H1 (cell line): Measurements from ENCODE around the gene LTB4R. TPM values are rescaled to one million over a fixed set of nuclear protein-coding genes. Genes with fewer than 3 reads are reported as not detected.

Source experiments
- CTCF ChIA-PET: fragments of 300-600 bp; sonication (Branson Sonifier 250); formaldehyde crosslinking; loops from one replicate; lab custom pipeline; 2021; ENCODE audit not compliant: partially characterized antibody; lab: Charles Lee
- POLR2A ChIA-PET: fragments of 300-600 bp; sonication (Branson Sonifier 250); formaldehyde crosslinking; loops from one replicate; lab custom pipeline; 2021; ENCODE audit warnings: inconsistent platforms; ENCODE audit not compliant: partially characterized antibody; lab: Charles Lee
- DNase-seq, 2 experiments: peaks; one replicate each; pipeline versions ENCODE4 v3.0.0 to v3.0.0-alpha.2; 2010 to 2022; ENCODE audit warnings: low spot score in 2 of 2, low read depth in 1 of 2, mixed read lengths in 1 of 2
- FAIRE-seq: peaks from 2 replicates; lab custom pipeline; 2011; peaks lifted over from hg19 to GRCh38; lab: Jason Lieb, UNC
- H2AFZ ChIP-seq: 2 replicates; pipeline ENCODE4 v1.8.1; 2012; ENCODE audit warnings: low read length, inconsistent platforms
- H2AK5ac ChIP-seq: 2 replicates; pipeline ENCODE4 v1.6.1; 2013; ENCODE audit warnings: low read depth, low read length
- H2BK120ac ChIP-seq: replicated peaks from 2 replicates; pipeline ENCODE3; 2013; ENCODE audit warnings: low read depth, low read length, inconsistent platforms
- H2BK12ac ChIP-seq: 2 replicates; pipeline ENCODE4 v1.6.1; 2013; ENCODE audit warnings: low read depth, low read length
- H2BK15ac ChIP-seq: 2 replicates; pipeline ENCODE4 v1.6.1; 2013; ENCODE audit warnings: low read length
- H2BK20ac ChIP-seq: 2 replicates; pipeline ENCODE4 v1.6.1; 2013; ENCODE audit warnings: low read length
- H2BK5ac ChIP-seq: 2 replicates; pipeline ENCODE4 v1.6.1; 2013; ENCODE audit warnings: low read depth, low read length
- H3K14ac ChIP-seq: 2 replicates; pipeline ENCODE4 v1.6.1; 2013; ENCODE audit warnings: inconsistent platforms; ENCODE audit not compliant: insufficient read length
- H3K18ac ChIP-seq: 2 replicates; pipeline ENCODE4 v1.6.1; 2013; ENCODE audit warnings: low read length; ENCODE audit errors: extremely low read depth
- H3K23ac ChIP-seq: 2 replicates; pipeline ENCODE4 v1.6.1; 2013; ENCODE audit warnings: inconsistent platforms; ENCODE audit not compliant: insufficient read length
- H3K23me2 ChIP-seq: 2 replicates; pipeline ENCODE4 v1.6.1; 2013; ENCODE audit warnings: low read depth, low read length
- H3K27ac ChIP-seq: 2 replicates; pipeline ENCODE4 v1.6.1; 2011; ENCODE audit warnings: low read depth, low read length, inconsistent platforms
- H3K27me3 ChIP-seq, 4 experiments: replicated peaks in 1 of 4; 1 replicate in 1 of 4; 2 replicates in 3 of 4; pipeline versions ENCODE4 v1.6.1 to v1.8.1; 2011 to 2013; ENCODE audit warnings: low read length in 3 of 4, mild to moderate bottlenecking in 3 of 4, inconsistent platforms in 2 of 4, mixed read lengths in 2 of 4, moderate library complexity in 1 of 4; ENCODE audit not compliant: control insufficient read depth in 3 of 4, insufficient read depth in 3 of 4; ENCODE audit errors: extremely low read depth in 1 of 4
- H3K36me3 ChIP-seq, 4 experiments: 2 replicates each; pipeline versions ENCODE4 v1.6.1 to v1.8.1; 2011 to 2013; ENCODE audit warnings: mild to moderate bottlenecking in 4 of 4, low read length in 3 of 4, moderate library complexity in 2 of 4, control low read depth in 1 of 4, inconsistent platforms in 1 of 4; ENCODE audit not compliant: insufficient read depth in 4 of 4, control insufficient read depth in 2 of 4
- H3K4ac ChIP-seq: replicated peaks from 2 replicates; pipeline ENCODE3; 2013; ENCODE audit warnings: low read length, low read depth, mixed read lengths, inconsistent platforms; ENCODE audit not compliant: insufficient read length
- H3K4me1 ChIP-seq, 4 experiments: replicated peaks in 1 of 4; 1 replicate in 1 of 4; 2 replicates in 3 of 4; pipeline versions ENCODE4 v1.6.1 to v1.8.1; 2011 to 2013; ENCODE audit warnings: low read length in 3 of 4, inconsistent platforms in 2 of 4, mixed read lengths in 1 of 4; ENCODE audit not compliant: insufficient read depth in 4 of 4, control insufficient read depth in 3 of 4
- H3K4me2 ChIP-seq, 2 experiments: 2 replicates each; pipeline versions ENCODE4 v1.6.1 to v1.8.1; 2011 to 2013; ENCODE audit warnings: low read depth in 2 of 2, low read length in 2 of 2, control low read depth in 1 of 2, inconsistent platforms in 1 of 2, mild to moderate bottlenecking in 1 of 2; ENCODE audit not compliant: insufficient read depth in 1 of 2
- H3K4me3 ChIP-seq, 4 experiments: fragments of 200-600, 300-600 bp in 1 of 4; sonication (generic), shearing (Covaris generic), sonication (Bioruptor Twin) in 1 of 4; 2 replicates each; pipeline versions ENCODE4 v1.5.1 to v1.8.1; 2011 to 2016; ENCODE audit warnings: low read length in 4 of 4, low read depth in 3 of 4, control low read depth in 2 of 4, inconsistent platforms in 2 of 4, mild to moderate bottlenecking in 2 of 4, mixed read lengths in 1 of 4, moderate library complexity in 1 of 4; ENCODE audit not compliant: insufficient read depth in 2 of 4; ENCODE audit errors: extremely low read depth in 1 of 4
- H3K56ac ChIP-seq: replicated peaks from 2 replicates; pipeline ENCODE3; 2013; ENCODE audit warnings: low read depth, mild to moderate bottlenecking, mixed read lengths, low read length, inconsistent platforms; ENCODE audit not compliant: insufficient read length
- H3K79me1 ChIP-seq: 2 replicates; pipeline ENCODE4 v1.6.1; 2013; ENCODE audit warnings: low read depth, low read length, control low read depth
- H3K79me2 ChIP-seq, 2 experiments: 2 replicates each; pipeline versions ENCODE4 v1.6.1 to v1.8.1; 2012 to 2013; ENCODE audit warnings: low read length in 2 of 2, mild to moderate bottlenecking in 2 of 2, inconsistent platforms in 1 of 2; ENCODE audit not compliant: insufficient read depth in 2 of 2, control insufficient read depth in 1 of 2
- H3K9ac ChIP-seq, 4 experiments: replicated peaks in 1 of 4; 1 replicate in 1 of 4; 2 replicates in 3 of 4; pipeline versions ENCODE4 v1.6.1 to v1.8.1; 2011 to 2013; ENCODE audit warnings: low read depth in 3 of 4, low read length in 3 of 4, control low read depth in 2 of 4, mild to moderate bottlenecking in 2 of 4, moderate library complexity in 2 of 4, inconsistent platforms in 1 of 4; ENCODE audit errors: extremely low read depth in 1 of 4
- H3K9me3 ChIP-seq, 2 experiments: 2 replicates each; pipeline versions ENCODE4 v1.6.1 to v1.8.1; 2012 to 2013; ENCODE audit warnings: mild to moderate bottlenecking in 2 of 2, moderate library complexity in 2 of 2, control low read depth in 1 of 2, inconsistent platforms in 1 of 2, low read depth in 1 of 2, low read length in 1 of 2, mixed read lengths in 1 of 2; ENCODE audit not compliant: insufficient read depth in 2 of 2
- H4K20me1 ChIP-seq, 2 experiments: replicated peaks in 1 of 2; 2 replicates each; pipeline versions ENCODE3 to v1.8.1; 2011 to 2013; ENCODE audit warnings: inconsistent platforms in 2 of 2, low read length in 2 of 2, mild to moderate bottlenecking in 1 of 2; ENCODE audit not compliant: insufficient read depth in 2 of 2, control insufficient read depth in 1 of 2
- H4K5ac ChIP-seq: 2 replicates; pipeline ENCODE4 v1.6.1; 2013; ENCODE audit warnings: low read length, low read depth, mixed read lengths, inconsistent platforms; ENCODE audit not compliant: insufficient read length
- H4K8ac ChIP-seq: 2 replicates; pipeline ENCODE4 v1.8.0; 2013; ENCODE audit warnings: mild to moderate bottlenecking, moderate library complexity, low read length, inconsistent platforms; ENCODE audit not compliant: insufficient read depth; ENCODE audit errors: extremely low read depth
- H4K91ac ChIP-seq: replicated peaks from 2 replicates; pipeline ENCODE3; 2013; ENCODE audit warnings: low read length, mixed read lengths, inconsistent platforms; ENCODE audit not compliant: insufficient read length
- CBX8 ChIP-seq: fragments of 300-800, 300-1000 bp; sonication (generic); IDR thresholded peaks from 2 replicates; pipeline ENCODE4 v1.7.1; 2016; ENCODE audit warnings: low read depth, low read length, borderline replicate concordance
- HDAC2 ChIP-seq, 2 experiments: fragments of 300-600 bp in 1 of 2; sonication (generic) in 1 of 2; IDR thresholded peaks; 2 replicates each; pipeline ENCODE4 v1.6.1; 2011 to 2012; ENCODE audit warnings: low read depth in 2 of 2, low read length in 2 of 2, mild to moderate bottlenecking in 2 of 2, moderate library complexity in 2 of 2, borderline replicate concordance in 1 of 2, inconsistent platforms in 1 of 2
- JUND ChIP-seq: IDR thresholded peaks from 2 replicates; pipeline ENCODE4 v1.6.1; 2011; ENCODE audit warnings: mild to moderate bottlenecking, improper control_type of control experiment, low read length
- POLR2A ChIP-seq, 2 experiments: IDR thresholded peaks; 1 replicate in 1 of 2; 2 replicates in 1 of 2; pipeline ENCODE4 v1.6.1; 2011; ENCODE audit warnings: low read depth in 2 of 2, low read length in 2 of 2, mild to moderate bottlenecking in 2 of 2; ENCODE audit errors: control extremely low read depth in 1 of 2
- POU5F1 ChIP-seq: IDR thresholded peaks from 2 replicates; pipeline ENCODE4 v1.6.1; 2011; ENCODE audit warnings: low read depth, mild to moderate bottlenecking, low read length, moderate library complexity
- RFX5 ChIP-seq: IDR thresholded peaks from 2 replicates; pipeline ENCODE4 v1.6.1; 2011; ENCODE audit warnings: low read depth, low read length, improper control_type of control experiment, borderline replicate concordance
- SIX5 ChIP-seq: IDR thresholded peaks from 2 replicates; pipeline ENCODE4 v1.6.1; 2011; ENCODE audit warnings: mild to moderate bottlenecking, low read depth, low read length
- SP1 ChIP-seq: IDR thresholded peaks from 2 replicates; pipeline ENCODE4 v1.6.1; 2011; ENCODE audit warnings: low read depth, low read length
- TBP ChIP-seq: IDR thresholded peaks from 2 replicates; pipeline ENCODE4 v1.6.1; 2011; ENCODE audit warnings: low read depth, low read length, improper control_type of control experiment
- WGBS, 2 experiments: shearing (Covaris generic) in 1 of 2; methylation state at CpG; one replicate each; pipeline versions ENCODE4 v1.1.6 to v1.1.7; 2013 to 2015; ENCODE audit warnings: low lambda C conversion rate in 2 of 2, mixed read lengths in 2 of 2, inconsistent platforms in 1 of 2, low coverage in 1 of 2, missing lambda C conversion rate in 1 of 2; ENCODE audit not compliant: insufficient replicate concordance in 2 of 2, insufficient coverage in 1 of 2, insufficient read length in 1 of 2; ENCODE audit errors: extremely low coverage in 1 of 2, missing lambda C conversion rate in 1 of 2; 5-methylcytosine and 5-hydroxymethylcytosine counted together
- polyA plus RNA-seq, 7 experiments: library from polyadenylated mRNA; depleted of rRNA in 3 of 7; stranded (reverse) in 5 of 7; unstranded in 2 of 7; fragments of >200 nt in 5 of 7; fragments of 200-250 nt in 2 of 7; gene quantifications; 1 replicate in 5 of 7; 2 replicates in 1 of 7; 4 replicates in 1 of 7; pipeline versions ENCODE4 v1.2.1 to v1.2.3, GENCODE V29; 2011 to 2013; ENCODE audit warnings: missing spikeins in 2 of 7, mixed read lengths in 2 of 7
- total RNA-seq: library from RNA; stranded (reverse); fragmentation: NEBNext Ultra II Directional; extraction: Animal tissue kit (Norgen Biotek cat#: 25700); gene quantifications from 2 replicates; pipeline ENCODE4 v1.2.1, GENCODE V29; 2021
- TF ChIP-seq, protein P1 (sequence below): IDR thresholded peaks from 2 replicates; pipeline ENCODE4 v1.6.1; 2012; ENCODE audit warnings: low read length, inconsistent platforms

Gene LTB4R
- total and polyA plus RNA-seq, 2 of the 8 experiments (the other 6 are each of a cell fraction or from before 2014, with no cell fraction given), result 4.1 to 6.7 TPM

DNA sequence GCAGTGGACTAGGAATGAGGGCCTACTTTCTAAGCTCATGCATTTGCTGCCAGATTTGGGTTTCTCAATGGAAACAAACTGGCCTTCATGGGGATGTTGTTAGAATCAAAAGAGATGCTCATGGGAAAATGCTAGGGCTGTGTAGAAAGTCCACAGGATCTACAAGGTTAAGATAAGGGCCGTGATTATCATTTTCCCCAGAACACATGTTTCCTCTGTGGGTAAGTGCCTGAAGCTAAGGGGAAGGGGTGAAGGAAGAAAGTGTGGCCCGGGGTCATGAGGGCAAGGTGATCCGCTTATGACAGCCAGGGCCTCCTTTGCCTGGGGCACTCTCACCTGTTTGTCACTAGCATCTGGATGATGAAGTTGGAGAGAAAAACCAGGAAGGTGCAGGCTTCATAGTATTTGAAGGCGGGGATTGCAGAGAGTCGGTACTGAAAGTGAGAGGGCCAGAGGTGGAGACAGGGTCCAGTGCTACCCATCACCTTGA lies 13.8 kb downstream of the LTB4R start:
- Histone ChIP-seq H3K36me3 (no peaks in the 10 kb centered on the region), H3K4me3 (no peak overlapping the region), H3K79me2 (no peaks in the 10 kb centered on the region), H4K20me1 (no peaks in the 10 kb centered on the region), H2BK15ac (no peak overlapping the region), H2AK5ac (no peak overlapping the region), H3K27me3 (peaks cover 0 to 29% (median 10%) of the 10 kb centered on the region in 4 experiments; a peak in 5 of 7 replicates), H3K9ac (no peak overlapping the region), H3K27ac (no peak overlapping the region), H2BK5ac (no peak overlapping the region), H3K79me1 (no peaks in the 10 kb centered on the region), H3K23me2 (no peaks in the 10 kb centered on the region; the same call in 1 of the 2 replicates), H3K14ac (no peak overlapping the region), H2BK12ac (no peak overlapping the region), H3K56ac (no peak overlapping the region), H4K5ac (no peak overlapping the region), H3K23ac (no peak overlapping the region), H2AFZ (no peak overlapping the region), H4K8ac (no peak overlapping the region), H3K9me3 (no peaks in the 10 kb centered on the region), H2BK20ac (no peak overlapping the region), H2BK120ac (no peak overlapping the region), H3K18ac (no peak overlapping the region), H3K4me1 (no peaks in the 10 kb centered on the region), H3K4me2 (no peak overlapping the region), H3K4ac (no peak overlapping the region), H4K91ac (no peak overlapping the region)
- DNase-seq, result no peak
- POLR2A ChIA-PET, result interaction anchor here (0.6 to 1.4 kb wide), 3 partner anchors 10 to 113 kb away, joined by 3 read pairs; partner anchors contain the start of gene ADCY4
- 77% methylated on average over 5 of the region's 5 CpGs; no CpG with 5 or more reads in 1 of the 2 experiments for WGBS, 2 experiments
- no peak for TF ChIP-seq TBP
- TF ChIP-seq SP1, result no peak
- no peak for TF ChIP-seq RFX5
- no peak for TF ChIP-seq POLR2A (IDR thresholded peaks at IDR 0.05; ENCODE audit: control extremely low read depth in 1 of 2, low read depth in 2 of 2, low read length in 2 of 2)
- TF ChIP-seq HDAC2 (IDR thresholded peaks at IDR 0.05; ENCODE audit: borderline replicate concordance in 1 of 2, low read depth in 2 of 2, low read length in 2 of 2), result no peak
- TF ChIP-seq, protein P1, sequence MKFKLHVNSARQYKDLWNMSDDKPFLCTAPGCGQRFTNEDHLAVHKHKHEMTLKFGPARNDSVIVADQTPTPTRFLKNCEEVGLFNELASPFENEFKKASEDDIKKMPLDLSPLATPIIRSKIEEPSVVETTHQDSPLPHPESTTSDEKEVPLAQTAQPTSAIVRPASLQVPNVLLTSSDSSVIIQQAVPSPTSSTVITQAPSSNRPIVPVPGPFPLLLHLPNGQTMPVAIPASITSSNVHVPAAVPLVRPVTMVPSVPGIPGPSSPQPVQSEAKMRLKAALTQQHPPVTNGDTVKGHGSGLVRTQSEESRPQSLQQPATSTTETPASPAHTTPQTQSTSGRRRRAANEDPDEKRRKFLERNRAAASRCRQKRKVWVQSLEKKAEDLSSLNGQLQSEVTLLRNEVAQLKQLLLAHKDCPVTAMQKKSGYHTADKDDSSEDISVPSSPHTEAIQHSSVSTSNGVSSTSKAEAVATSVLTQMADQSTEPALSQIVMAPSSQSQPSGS, result no peak
- no peak for TF ChIP-seq JUND
- no peak for TF ChIP-seq POU5F1
- TF ChIP-seq SIX5, result no peak
- TF ChIP-seq CBX8, result no peak
- FAIRE-seq, result no peak
- CTCF ChIA-PET, result interaction anchor here (1.0 to 27.8 kb wide), 5 partner anchors 13 to 102 kb away, joined by 3 to 664 read pairs (median 4); partner anchors contain the start of genes CBLN3, CIDEB, KHNYN and LTB4R
